ENCODE measurements around the gene HOXD4. TPM values are rescaled to one million over a fixed set of nuclear protein-coding genes. Genes with fewer than 3 reads are reported as not detected.

Gene HOXD4
- total and polyA plus RNA-seq, 2 of the 4 experiments (the other 2 are of a cell fraction) = not detected

DNA sequence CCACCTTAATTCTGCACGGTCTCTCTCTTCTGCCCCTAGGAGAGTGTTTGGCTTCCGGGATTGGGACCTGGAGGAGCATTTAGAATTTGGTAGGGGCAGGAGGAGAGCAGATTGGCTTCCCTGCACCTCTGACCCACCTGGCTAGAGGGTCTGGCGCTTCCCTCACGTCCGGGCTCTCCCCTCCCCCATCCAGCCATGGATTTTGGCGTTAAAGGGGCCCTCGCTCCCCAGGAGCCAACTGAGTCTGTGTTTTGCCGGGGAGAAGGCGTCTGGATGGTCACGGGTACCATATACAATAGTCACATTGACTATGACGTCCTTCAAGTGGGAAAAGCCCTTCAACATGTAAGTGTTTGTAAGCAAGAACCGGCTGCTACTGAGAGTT is 12.3 kb downstream of the HOXD4 start:
- Histone ChIP-seq H3K14ac (replicated peaks; ENCODE audit: low read depth, low read length) (no peak overlapping the region), H3K4ac (ENCODE audit: low read depth, low read length) (no peak overlapping the region), H2AK9ac (replicated peaks; ENCODE audit: low read depth, low read length, poor library complexity) (no peak overlapping the region), H3K36me3 (ENCODE audit: control insufficient read depth, insufficient read depth, low read length) (no peaks in the 10 kb centered on the region), H3K56ac (ENCODE audit: extremely low read depth, insufficient read depth, low read length) (no peak overlapping the region), H3K4me1 (ENCODE audit: control insufficient read depth, insufficient read depth, low read length) (no peaks in the 10 kb centered on the region), H3K27ac (ENCODE audit: insufficient read depth, low read length) (no peak overlapping the region), H2AFZ (replicated peaks; ENCODE audit: low read length, poor library complexity) (no peak overlapping the region), H4K5ac (ENCODE audit: low read depth, low read length) (no peak overlapping the region), H4K8ac (ENCODE audit: low read depth in 2 of 2, low read length in 2 of 2) (no peak overlapping the region), H3K23ac (ENCODE audit: low read depth, low read length) (no peak overlapping the region), H4K20me1 (ENCODE audit: insufficient read depth, low read length) (no peaks in the 10 kb centered on the region), H3K27me3 (ENCODE audit: control insufficient read depth, insufficient read depth, low read length) (peaks cover 76% of the 10 kb centered on the region), H3K18ac (ENCODE audit: low read depth, low read length) (no peak overlapping the region), H3K9me3 (ENCODE audit: control insufficient read depth, insufficient read depth, low read length) (peaks cover 14% of the 10 kb centered on the region), H3K4me3 (ENCODE audit: insufficient read depth, low read depth, low read length) (no peak overlapping the region), H2BK120ac (ENCODE audit: low read depth, low read length) (no peak overlapping the region), H3K9ac (ENCODE audit: low read depth, low read length) (no peak overlapping the region), H3K4me2 (ENCODE audit: low read depth, low read length) (no peak overlapping the region), H2BK5ac (ENCODE audit: low read depth, low read length, poor library complexity, severe bottlenecking) (no peak overlapping the region), H2BK15ac (ENCODE audit: low read depth, low read length) (no peak overlapping the region), H4K91ac (ENCODE audit: insufficient read depth, low read depth, low read length) (no peak overlapping the region), H3K79me1 (ENCODE audit: low read depth in 1 of 2, low read length in 2 of 2) (no peaks in the 10 kb centered on the region), H3K9me1 (ENCODE audit: insufficient read depth, low read length) (no peaks in the 10 kb centered on the region), H2BK20ac (ENCODE audit: low read depth, low read length) (no peak overlapping the region), H2AK5ac (ENCODE audit: low read depth, low read length) (no peak overlapping the region)
- no peak for DNase-seq
- dilution Hi-C loops (cut with HindIII; ENCODE audit: low sequenced_read_pairs, unreplicated experiment) (no loop called here), in situ Hi-C loops (cut with MboI; ENCODE audit: low sequenced_read_pairs) (no loop called here), intact Hi-C loops (cut with micrococcal nuclease) (no loop called here)
- POLR2A ChIA-PET (ENCODE audit: unreplicated experiment) = no interaction called here
- WGBS, 2 experiments (ENCODE audit: extremely low coverage in 2 of 2, insufficient read length in 1 of 2) = no CpG with 5 or more reads among the region's 12 CpGs
- ATAC-seq (ENCODE audit: low read depth) = no peak
- TF ChIP-seq MXI1 (IDR thresholded peaks at IDR 0.05; ENCODE audit: borderline replicate concordance, low read depth, low read length) (no peak), NFE2L2 (IDR thresholded peaks at IDR 0.05; ENCODE audit: low read depth, low read length) (no peak), ELK1 (IDR thresholded peaks at IDR 0.05; ENCODE audit: borderline replicate concordance, low read depth, low read length) (no peak), BHLHE40 (IDR thresholded peaks at IDR 0.05; ENCODE audit: low read depth, low read length) (no peak), RAD21 (IDR thresholded peaks at IDR 0.05; ENCODE audit: low read length) (no peak), RCOR1 (IDR thresholded peaks at IDR 0.05; ENCODE audit: insufficient replicate concordance, low read length) (no peak)
- no TSS peak for BruUV-seq (replicated peaks)
- CTCF ChIA-PET = no interaction called here
